G401 (cell line): Measurements from ENCODE around the gene LRRC37A3. TPM values are rescaled to one million over a fixed set of nuclear protein-coding genes. Genes with fewer than 3 reads are reported as not detected.
"Not testable (repeated sequence)": the region's sequence is repeated elsewhere in the genome, so short reads cannot be mapped to it uniquely, and the experiment has no call there.

Source experiments
- DNase-seq: peaks from one replicate; pipeline ENCODE4 v3.0.0-alpha.2; 2015; ENCODE audit warnings: low spot score
- in situ Hi-C: cut with HindIII; loops from 2 replicates; pipeline ENCODE4 v1.10.0; 2016; ENCODE audit warnings: low sequenced_read_pairs, mixed read lengths
- total RNA-seq: library from RNA; depleted of rRNA; stranded (reverse); fragments of >200 nt; shearing (Covaris generic); gene quantifications from 2 replicates; pipeline ENCODE4 v1.2.3, GENCODE V29; 2014

Gene LRRC37A3
- total RNA-seq, 1 experiment from 2014 or later: 4.6 TPM

DNA sequence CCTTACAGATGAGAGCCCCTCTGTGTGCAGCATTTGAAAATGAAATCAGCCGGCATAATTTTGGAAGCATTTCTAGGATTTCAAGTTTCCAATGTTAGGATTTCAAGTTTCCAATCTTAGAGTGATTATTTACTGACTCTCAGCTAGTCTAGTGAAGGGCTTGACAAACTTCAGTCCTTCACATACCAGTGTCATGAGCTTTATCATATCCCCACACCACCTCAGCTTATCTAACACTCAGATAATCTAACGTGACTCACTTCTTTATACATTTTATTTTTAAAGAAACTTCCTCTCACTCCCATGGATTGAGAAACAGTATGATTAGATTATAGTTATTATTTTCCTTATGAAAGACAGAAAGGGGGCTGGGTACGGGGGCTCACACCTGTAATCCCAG is 9.4 kb upstream of the LRRC37A3 start:
- in situ Hi-C loops: not testable (repeated sequence)

DNA sequence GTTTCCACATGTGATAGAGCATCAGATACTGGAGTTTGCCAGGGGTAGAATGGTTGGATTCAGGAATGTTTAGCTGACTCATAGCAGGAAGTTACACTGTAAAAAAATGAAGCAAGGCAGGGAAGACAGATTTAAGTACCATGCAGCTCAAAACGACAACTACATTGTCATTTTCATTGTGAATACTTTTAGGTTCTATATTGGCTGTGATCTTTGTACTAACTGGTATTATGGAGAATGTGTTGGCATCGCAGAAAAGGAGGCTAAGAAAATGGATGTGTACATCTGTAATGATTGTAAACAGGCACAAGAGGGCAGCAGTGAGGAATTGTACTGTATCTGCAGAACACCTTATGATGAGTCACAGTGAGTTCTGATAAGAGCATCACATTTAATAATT is 8.2 kb upstream of the LRRC37A3 start:
- peak; percentile 86 for DNase-seq

More for the DNA sequence above, 9.4 kb upstream of the LRRC37A3 start:
- not testable (repeated sequence) for DNase-seq

DNA sequence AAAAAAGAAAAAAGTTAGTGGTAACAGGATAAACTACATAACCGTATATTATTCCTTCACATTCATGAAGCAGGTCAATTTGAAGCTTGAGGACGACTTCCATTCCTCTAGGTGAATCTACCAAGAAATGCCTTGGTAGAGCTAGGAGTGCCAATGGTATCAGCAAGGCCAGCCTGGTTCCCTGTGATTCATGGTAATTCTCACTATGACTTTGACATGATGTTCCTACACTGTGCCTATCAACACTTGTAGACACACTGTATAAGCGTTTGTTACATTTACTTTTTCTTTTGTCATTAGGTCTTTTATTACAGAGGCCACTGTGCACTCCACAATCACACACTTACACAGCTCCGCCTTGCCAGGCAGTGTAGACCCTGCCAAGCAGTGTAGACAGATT is 7.2 kb upstream of the LRRC37A3 start:
- in situ Hi-C loops: not testable (repeated sequence)

More for the DNA sequence above, 8.2 kb upstream of the LRRC37A3 start:
- in situ Hi-C loops: not testable (repeated sequence)

DNA sequence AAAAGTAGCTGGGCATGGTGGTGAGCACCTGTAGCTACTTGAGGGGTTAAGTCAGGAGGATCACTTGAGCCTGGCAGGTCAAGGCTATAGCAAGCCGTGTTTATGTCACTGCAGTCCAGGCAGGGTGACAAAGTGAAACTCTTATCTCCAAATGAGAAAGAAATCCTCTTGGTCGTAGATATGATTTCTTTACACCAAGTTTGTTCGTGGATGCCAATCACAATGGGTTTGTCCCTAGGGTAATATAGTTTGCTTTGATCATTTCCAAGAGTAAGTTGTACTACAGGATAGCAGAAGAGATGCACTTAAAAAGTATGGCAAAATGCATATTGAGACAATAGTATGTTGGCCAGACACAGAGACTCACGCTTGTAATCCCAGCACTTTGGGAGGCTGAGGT is 6.0 kb upstream of the LRRC37A3 start:
- DNase-seq, in situ Hi-C loops: not testable (repeated sequence)

More for the DNA sequence above, 7.2 kb upstream of the LRRC37A3 start:
- DNase-seq: not testable (repeated sequence)

DNA sequence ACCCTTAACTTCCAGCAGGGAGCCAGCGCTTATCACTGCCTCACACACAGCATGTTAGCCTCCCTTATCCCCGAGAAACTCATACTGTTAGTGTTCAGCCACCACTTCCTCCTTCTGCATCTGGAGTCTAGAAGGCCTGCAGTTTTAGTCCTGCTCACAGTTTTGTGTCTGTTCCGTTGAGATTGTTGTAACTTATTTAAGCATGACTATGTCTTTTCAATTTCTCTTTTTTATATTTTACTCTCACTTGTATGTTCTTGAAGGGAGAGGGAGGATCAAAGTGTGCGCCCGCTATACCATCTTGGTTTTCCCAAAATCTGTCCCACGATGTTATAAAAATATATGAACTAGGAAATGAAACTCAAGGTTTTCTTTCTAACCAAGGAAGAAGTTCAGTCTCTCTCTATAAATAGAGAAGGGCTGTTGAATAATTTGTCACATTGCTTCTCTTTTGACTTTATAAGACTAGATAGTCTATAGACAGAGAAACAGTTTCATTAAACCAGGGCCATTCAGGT is 3.8 kb upstream of the LRRC37A3 start:
- in situ Hi-C loops, DNase-seq: not testable (repeated sequence)

GRCh38 chr17:64920419-64921172 is 1.3 kb upstream of the LRRC37A3 start:
- DNase-seq: peak; percentile 4
- in situ Hi-C loops: no loop called here

- DNase-seq: peak; percentile 31
- in situ Hi-C loops: no loop called here
Observed at GRCh38 chr17:64920026-64920418, 744 bp upstream of the LRRC37A3 start.

DNA sequence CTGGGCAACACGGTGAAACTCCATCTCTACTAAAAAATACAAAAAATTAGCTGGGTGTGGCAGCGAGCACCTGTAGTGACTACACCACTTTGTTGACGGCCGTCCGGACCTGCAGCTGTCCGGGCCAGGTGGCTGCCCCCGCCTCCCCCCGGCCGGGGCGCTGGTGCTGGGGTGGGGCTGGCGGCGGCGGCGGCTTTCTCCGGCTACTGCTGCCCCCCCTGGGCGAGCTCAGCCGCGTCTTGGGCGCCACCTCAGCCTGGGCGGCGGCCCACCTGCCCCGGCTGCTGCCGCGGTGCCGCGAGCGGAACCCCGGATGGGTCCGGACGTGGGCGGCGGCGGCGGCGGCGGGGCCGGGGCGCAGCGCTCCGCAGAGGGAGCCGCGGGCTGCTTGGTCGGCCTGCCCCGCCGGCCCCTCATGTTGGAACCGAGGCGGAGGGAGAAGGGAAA is 413 bp downstream of the LRRC37A3 start:
- in situ Hi-C loops: not testable (repeated sequence)
- peak; percentile 39 for DNase-seq

DNA sequence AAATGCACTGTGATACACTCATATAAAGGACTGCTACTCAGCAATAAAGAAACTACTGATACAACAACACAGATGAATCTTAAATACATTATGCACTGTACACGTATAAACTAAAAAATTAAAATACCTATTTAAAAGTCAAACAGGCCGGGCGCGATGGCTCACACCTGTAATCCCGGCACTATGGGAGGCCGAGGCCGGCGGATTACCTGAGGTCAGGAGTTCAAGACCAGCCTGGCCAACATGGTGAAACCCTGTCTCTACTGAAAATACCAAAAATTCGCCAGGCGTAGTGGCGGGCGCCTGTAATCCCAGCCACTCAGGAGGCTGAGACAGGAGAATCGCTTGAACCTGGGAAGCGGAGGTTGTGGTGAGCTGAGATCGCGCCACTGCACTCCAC is 1.7 kb downstream of the LRRC37A3 start:
- DNase-seq, in situ Hi-C loops: not testable (repeated sequence)

- in situ Hi-C loops, DNase-seq: not testable (repeated sequence)
Observed at GRCh38 chr17:64915244-64915643, 4.0 kb downstream of the LRRC37A3 start.

- DNase-seq, in situ Hi-C loops: not testable (repeated sequence)
Observed at GRCh38 chr17:64910191-64910514, 9.1 kb downstream of the LRRC37A3 start.

DNA sequence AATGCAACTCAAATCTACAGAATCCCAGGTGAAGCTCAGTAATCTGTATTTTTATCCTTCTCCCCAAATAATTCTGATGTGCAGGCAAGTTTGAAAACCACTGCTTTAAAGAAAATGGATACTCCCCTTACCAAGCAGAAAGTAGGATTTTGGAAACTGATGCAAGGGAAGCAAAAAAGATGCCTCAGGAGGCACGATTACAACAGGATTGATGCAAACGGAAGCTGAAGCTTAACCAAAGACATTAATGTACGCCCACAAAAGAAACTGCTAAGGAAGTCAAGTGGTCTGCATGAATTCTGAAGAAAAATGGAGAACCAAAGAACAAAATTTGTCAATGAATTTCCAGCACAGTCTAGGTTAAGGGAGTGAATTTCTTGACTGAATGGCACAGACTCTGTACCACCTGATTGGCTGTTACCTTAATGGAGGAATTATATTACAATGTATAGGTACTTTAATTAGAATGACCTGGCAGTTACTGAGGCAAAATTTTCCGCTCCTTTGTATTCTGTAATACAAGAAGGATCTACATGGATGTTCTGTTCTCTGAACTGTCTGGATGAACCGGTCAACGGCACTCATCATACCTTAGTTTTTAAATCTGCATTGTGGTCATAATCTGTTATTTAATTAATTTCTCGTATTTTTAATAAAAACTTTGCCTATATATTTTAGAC is 9.6 kb downstream of the LRRC37A3 start:
- in situ Hi-C loops, DNase-seq: not testable (repeated sequence)

- DNase-seq, in situ Hi-C loops: not testable (repeated sequence)
Observed at GRCh38 chr17:64904069-64904468, 15.2 kb downstream of the LRRC37A3 start.

DNA sequence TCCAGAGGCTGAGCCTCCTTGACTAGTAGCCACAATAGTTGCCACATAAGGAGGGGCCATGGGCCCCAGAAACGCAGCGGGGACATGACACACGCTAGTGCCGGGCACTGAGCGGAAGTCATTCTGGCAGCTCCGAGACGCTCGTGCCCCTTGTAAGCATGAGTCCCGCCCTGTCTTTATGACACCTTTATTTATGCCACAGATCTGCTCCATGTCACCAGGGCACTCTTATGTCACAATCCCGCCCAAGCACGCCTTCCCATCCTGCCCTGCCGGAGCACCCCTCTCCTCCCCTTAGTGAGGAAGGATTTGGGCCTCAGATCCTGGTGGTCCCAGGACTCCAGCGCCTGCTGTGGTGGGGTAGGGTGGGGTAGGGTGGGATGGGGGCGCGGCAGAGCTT is 22.1 kb downstream of the LRRC37A3 start:
- in situ Hi-C loops: not testable (repeated sequence)
- peak; percentile 1 for DNase-seq

DNA sequence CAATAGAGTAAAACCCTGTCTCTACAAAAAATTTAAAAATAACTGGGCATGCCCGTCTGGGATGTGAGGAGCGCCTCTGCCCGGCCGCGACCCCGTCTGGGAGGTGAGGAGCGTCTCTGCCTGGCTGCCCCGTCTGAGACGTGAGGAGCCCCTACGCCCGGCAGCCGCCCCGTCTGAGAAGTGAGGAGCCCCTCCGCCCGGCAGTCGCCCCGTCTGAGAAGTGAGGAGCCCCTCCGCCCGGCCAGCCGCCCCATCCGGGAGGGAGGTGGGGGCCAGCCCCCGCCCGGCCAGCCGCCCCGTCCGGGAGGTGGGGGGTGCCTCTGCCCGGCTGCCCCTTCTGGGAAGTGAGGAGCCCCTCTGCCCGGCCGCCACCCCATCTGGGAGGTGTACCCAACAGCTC is 45.1 kb downstream of the LRRC37A3 start:
- in situ Hi-C loops, DNase-seq: not testable (repeated sequence)

DNA sequence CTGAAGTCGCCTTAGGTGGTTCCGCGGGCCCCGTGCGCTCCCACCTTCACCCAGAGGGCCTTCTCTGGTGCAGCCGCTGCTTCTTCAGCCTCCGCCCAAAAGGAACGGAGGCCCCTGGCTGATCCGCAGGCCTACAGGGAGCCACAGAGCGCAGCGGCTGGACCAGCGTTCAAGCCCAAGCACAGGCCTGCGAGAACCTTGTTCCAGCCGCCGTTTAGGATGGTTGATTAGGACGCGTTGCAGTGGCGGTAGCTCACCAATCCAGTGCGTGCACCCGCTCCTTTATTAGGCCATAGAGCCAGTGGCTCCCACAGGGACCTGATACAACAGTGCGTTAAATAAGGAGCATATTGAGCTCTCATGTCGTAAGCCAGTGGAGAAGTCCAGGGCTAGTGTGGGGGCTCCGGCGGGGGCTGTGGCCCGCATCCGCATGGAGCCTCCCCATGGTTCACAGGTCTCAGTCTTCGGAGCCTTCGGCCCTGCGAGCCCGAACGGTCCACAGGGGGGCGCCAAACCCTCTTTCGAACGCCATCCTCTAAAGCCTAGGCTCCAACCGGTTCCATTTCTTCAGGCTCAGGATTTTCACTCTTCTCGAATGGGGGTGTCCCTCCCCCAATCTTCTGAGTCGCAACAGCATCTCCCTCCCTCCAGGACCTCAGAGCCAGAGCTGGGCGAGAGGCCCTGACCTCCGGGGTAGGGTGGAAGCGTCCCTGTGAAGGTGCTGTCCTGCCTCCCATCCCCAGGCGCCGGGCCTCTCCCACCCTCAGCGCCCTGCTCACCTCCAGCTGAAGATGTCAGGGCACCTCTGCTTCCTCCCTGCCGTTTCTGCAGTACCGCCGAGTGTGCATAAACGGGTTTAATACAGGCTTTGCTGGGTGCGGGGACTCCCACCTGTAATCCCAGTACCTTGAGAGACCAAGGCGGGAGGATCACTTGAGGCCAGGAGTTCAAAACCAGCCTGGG is 71.5 kb downstream of the LRRC37A3 start:
- peak; percentile 40 for DNase-seq
- in situ Hi-C loops: not testable (repeated sequence)

GRCh38 chr17:64846892-64847291 is 72.4 kb downstream of the LRRC37A3 start:
- DNase-seq, in situ Hi-C loops: not testable (repeated sequence)

GRCh38 chr17:64843918-64844317 is 75.4 kb downstream of the LRRC37A3 start:
- in situ Hi-C loops, DNase-seq: not testable (repeated sequence)

- DNase-seq, in situ Hi-C loops: not testable (repeated sequence)
Observed at GRCh38 chr17:64842900-64843299, 76.4 kb downstream of the LRRC37A3 start.
